CD4-positive, alpha-beta T cell (primary cell): ENCODE results near the gene TCHHL1. TPM values are rescaled to one million over a fixed set of nuclear protein-coding genes. Genes with fewer than 3 reads are reported as not detected.

Experiments used
- ATAC-seq: fragments of 200-7000 bp; cut with Tn5 transposase; one replicate; pipeline ENCODE4 v1.10.0; 2022; ENCODE audit warnings: mild to moderate bottlenecking; ENCODE audit not compliant: poor library complexity
- CTCF ChIA-PET: fragments of 350-600 bp; sonication (Branson Sonifier 250); formaldehyde crosslinking; loops from one replicate; lab custom pipeline; 2021; ENCODE audit warnings: antibody characterized with exemption, inconsistent platforms; lab: Charles Lee
- POLR2A ChIA-PET: fragments of 350-600 bp; sonication (Branson Sonifier 250); formaldehyde crosslinking; loops from one replicate; lab custom pipeline; 2021; ENCODE audit warnings: antibody characterized with exemption, inconsistent platforms; lab: Charles Lee
- DNase-seq, 14 experiments: peaks; one replicate each; pipeline ENCODE4 v3.0.0-alpha.2; 2013 to 2020; ENCODE audit warnings: mixed read lengths in 2 of 14
- H3K27ac ChIP-seq, 2 donors: one replicate each; pipeline versions ENCODE4 v1.5.1 to v1.7.0; 2013; ENCODE audit warnings: low read length in 2 of 2, low read depth in 1 of 2, mild to moderate bottlenecking in 1 of 2
- H3K27me3 ChIP-seq, 2 experiments: 1 replicate in 1 of 2; 2 replicates in 1 of 2; pipeline versions ENCODE4 v1.6.1 to v1.7.0; 2013; ENCODE audit warnings: low read length in 2 of 2, control low read depth in 1 of 2, mild to moderate bottlenecking in 1 of 2, moderate library complexity in 1 of 2; ENCODE audit not compliant: insufficient read depth in 2 of 2, control insufficient read depth in 1 of 2
- H3K36me3 ChIP-seq: one replicate; pipeline ENCODE4 v1.6.1; 2013; ENCODE audit warnings: low read length, control low read depth; ENCODE audit not compliant: insufficient read depth
- H3K4me1 ChIP-seq: one replicate; pipeline ENCODE4 v1.6.1; 2013; ENCODE audit warnings: low read length, control low read depth; ENCODE audit not compliant: insufficient read depth
- H3K4me3 ChIP-seq: one replicate; pipeline ENCODE4 v1.5.1; 2013; ENCODE audit warnings: mild to moderate bottlenecking, low read length, moderate library complexity
- H3K9me3 ChIP-seq, 2 experiments: 1 replicate in 1 of 2; 2 replicates in 1 of 2; pipeline versions ENCODE4 v1.6.1 to v1.7.0; 2013; ENCODE audit warnings: low read length in 2 of 2, mild to moderate bottlenecking in 2 of 2, control low read depth in 1 of 2, moderate library complexity in 1 of 2; ENCODE audit not compliant: control insufficient read depth in 1 of 2, insufficient read depth in 1 of 2
- H3K27ac Mint-ChIP-seq: one replicate; pipeline ENCODE4 v1.8.0; 2020; ENCODE audit warnings: mixed read lengths
- H3K27me3 Mint-ChIP-seq: one replicate; pipeline ENCODE4 v1.8.0; 2021; ENCODE audit warnings: mixed read lengths
- H3K36me3 Mint-ChIP-seq: one replicate; pipeline ENCODE4 v1.8.0; 2021; ENCODE audit warnings: low read depth, mixed read lengths
- H3K4me1 Mint-ChIP-seq: one replicate; pipeline ENCODE4 v1.8.0; 2021; ENCODE audit warnings: low read depth, mixed read lengths
- H3K4me3 Mint-ChIP-seq: one replicate; pipeline ENCODE4 v1.8.0; 2020; ENCODE audit warnings: mild to moderate bottlenecking, mixed read lengths
- H3K9me3 Mint-ChIP-seq: one replicate; pipeline ENCODE4 v1.8.0; 2020; ENCODE audit warnings: mixed read lengths
- CTCF ChIP-seq: fragments of 200-600 bp; IDR thresholded peaks from one replicate; pipeline ENCODE4 v1.8.0; 2022; ENCODE audit warnings: antibody characterized with exemption, mild to moderate bottlenecking
- intact Hi-C, 2 experiments: fragments of 100-400 bp; cut with DNase I in 1 of 2; cut with micrococcal nuclease in 1 of 2; formaldehyde crosslinking; loops; one replicate each; pipeline versions ENCODE4 v1.15.1 to v1.9.0; 2023 to 2025; cut with DNase I, micrococcal nuclease
- total RNA-seq, 174 experiments: library from RNA in 2 of 174; stranded (reverse) in 2 of 174; gene quantifications; one replicate each; pipeline ENCODE4 v1.2.3 and lab custom pipeline; 2021 to 2026

Gene TCHHL1
- total RNA-seq, 2 experiments from 2014 or later = not detected

DNA sequence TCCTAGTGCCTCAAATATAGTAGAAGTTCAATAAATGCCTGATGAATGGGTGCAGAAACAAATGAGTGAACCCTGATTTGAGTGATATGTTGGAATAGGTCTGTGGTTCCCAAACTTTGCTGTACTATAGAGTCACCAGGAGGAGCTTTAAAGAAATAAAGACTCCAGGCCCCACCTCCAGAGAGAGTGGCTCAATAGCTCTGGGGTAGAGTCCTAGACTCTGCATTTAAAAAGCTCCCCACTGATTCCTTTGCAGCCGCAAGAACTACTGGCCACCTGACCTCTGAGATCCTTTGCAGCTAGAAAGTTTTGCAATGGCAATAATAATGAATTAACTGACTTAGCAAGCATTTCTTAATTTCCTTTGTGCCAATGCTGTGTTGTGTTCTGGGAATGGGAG, 20.9 kb downstream of the TCHHL1 start:
- ChIA-PET POLR2A (no interaction called here), CTCF (no interaction called here)
- no peaks in the 10 kb centered on the region for H3K9me3 Mint-ChIP-seq
- DNase-seq (no peak), ATAC-seq (no peak)
- H3K27ac Mint-ChIP-seq = no peak overlapping the region
- peaks cover 36% of the 10 kb centered on the region for H3K27me3 Mint-ChIP-seq
- H3K27ac ChIP-seq = no peak overlapping the region
- H3K36me3 ChIP-seq = no peaks in the 10 kb centered on the region
- H3K4me1 Mint-ChIP-seq = no peaks in the 10 kb centered on the region
- TF ChIP-seq CTCF = no peak
- intact Hi-C loops = no loop called here
- no peak overlapping the region for H3K4me3 Mint-ChIP-seq
- H3K4me3 ChIP-seq = no peak overlapping the region
- H3K4me1 ChIP-seq = no peaks in the 10 kb centered on the region
- H3K27me3 ChIP-seq = peaks cover 9 to 17% of the 10 kb centered on the region in 2 experiments
- H3K36me3 Mint-ChIP-seq = no peaks in the 10 kb centered on the region
- no peaks in the 10 kb centered on the region for H3K9me3 ChIP-seq

DNA sequence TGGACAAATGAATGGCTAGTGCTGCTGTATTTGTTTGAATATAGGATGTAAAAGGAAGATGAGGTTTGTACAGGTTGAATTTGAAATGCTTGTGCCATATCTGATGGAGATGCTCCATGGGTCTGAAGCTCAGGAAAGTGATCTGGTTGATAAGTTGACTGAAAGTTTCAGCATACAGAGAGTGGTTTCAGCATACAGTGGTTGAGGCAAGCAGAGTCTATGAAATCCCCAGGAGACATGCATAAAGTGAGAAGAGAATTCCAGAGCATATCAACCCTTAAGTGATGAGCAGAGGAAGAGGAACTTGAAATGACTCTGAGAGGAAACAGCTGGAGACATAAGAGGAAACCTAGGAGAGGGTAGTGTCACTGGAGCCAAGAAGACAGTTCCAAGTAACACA, 21.7 kb downstream of the TCHHL1 start:
- Histone ChIP-seq H3K4me3 (no peak overlapping the region), H3K27ac (no peak overlapping the region), H3K9me3 (no peaks in the 10 kb centered on the region), H3K4me1 (no peaks in the 10 kb centered on the region), H3K27me3 (peaks cover 9 to 16% of the 10 kb centered on the region in 2 experiments), H3K36me3 (no peaks in the 10 kb centered on the region)
- peaks cover 31% of the 10 kb centered on the region for H3K27me3 Mint-ChIP-seq
- no peaks in the 10 kb centered on the region for H3K4me1 Mint-ChIP-seq
- DNase-seq (no peak), ATAC-seq (no peak)
- no peak overlapping the region for H3K4me3 Mint-ChIP-seq
- intact Hi-C loops = no loop called here
- ChIA-PET POLR2A (no interaction called here), CTCF (no interaction called here)
- H3K9me3 Mint-ChIP-seq = no peaks in the 10 kb centered on the region
- H3K36me3 Mint-ChIP-seq = no peaks in the 10 kb centered on the region
- H3K27ac Mint-ChIP-seq = no peak overlapping the region
- TF ChIP-seq CTCF = no peak

- CTCF ChIA-PET = no interaction called here
- DNase-seq (no peak), ATAC-seq (no peak)
- no peak overlapping the region for H3K4me3 Mint-ChIP-seq
- H3K36me3 Mint-ChIP-seq = no peaks in the 10 kb centered on the region
- H3K27ac Mint-ChIP-seq = no peak overlapping the region
- intact Hi-C loops = no loop called here
- no peaks in the 10 kb centered on the region for H3K4me1 Mint-ChIP-seq
- H3K27me3 ChIP-seq = peaks cover 14 to 24% of the 10 kb centered on the region in 2 experiments
- no peak overlapping the region for H3K4me3 ChIP-seq
- POLR2A ChIA-PET = no interaction called here
- H3K27me3 Mint-ChIP-seq = peaks cover 28% of the 10 kb centered on the region
- TF ChIP-seq CTCF = no peak
- H3K9me3 ChIP-seq = no peaks in the 10 kb centered on the region
- H3K4me1 ChIP-seq = no peaks in the 10 kb centered on the region
- H3K36me3 ChIP-seq = no peaks in the 10 kb centered on the region
- H3K9me3 Mint-ChIP-seq = no peaks in the 10 kb centered on the region
- H3K27ac ChIP-seq = no peak overlapping the region
Measured at GRCh38 chr1:152061952-152062351, 26.9 kb downstream of the TCHHL1 start.
